Measurements from ENCODE around the gene RAD18. TPM values are rescaled to one million over a fixed set of nuclear protein-coding genes. Genes with fewer than 3 reads are reported as not detected.

The RAD18 gene
- total RNA-seq, 1 experiment from 2014 or later: 17.6 TPM

- no peak for DNase-seq (ENCODE audit: low read depth)
Measured at GRCh38 chr3:8835385-8835784, 127.9 kb downstream of the RAD18 start.

- DNase-seq (ENCODE audit: low read depth): no peak
Measured at GRCh38 chr3:8834974-8835373, 128.3 kb downstream of the RAD18 start.

DNA sequence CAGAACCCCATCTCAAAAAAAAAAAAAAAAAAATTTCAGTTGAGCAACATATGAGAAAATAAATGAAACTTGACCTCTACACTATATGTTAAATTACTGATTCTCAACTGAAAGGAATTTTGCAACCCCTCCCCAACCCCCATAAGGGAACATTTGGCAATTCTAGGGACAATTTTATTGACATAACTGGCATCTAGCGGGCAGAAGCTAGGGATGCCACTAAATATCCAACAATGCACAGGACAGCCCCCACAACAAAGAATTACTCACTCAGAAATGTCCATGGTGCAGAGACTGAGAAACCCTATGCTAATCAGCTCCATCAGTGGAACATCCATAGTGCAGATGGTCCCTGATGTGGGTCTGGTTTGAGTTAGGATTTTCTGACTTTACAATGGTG, 135.6 kb downstream of the RAD18 start:
- DNase-seq (ENCODE audit: low read depth): no peak

Other genes with a start within 250 kb of the RAD18 start
- gene CAV3, start 229.7 kb downstream of the RAD18 start, total RNA-seq (2014; rRNA removed; shearing (Covaris generic)): not detected in 2 replicates
- gene OXTR, start 193.9 kb downstream of the RAD18 start, total RNA-seq (2014; rRNA removed; shearing (Covaris generic)): 0.63 and 2.0 TPM in 2 replicates

All from Daoy (cell line).